Embryonic facial prominence (tissue), 1 donor: Measurements from ENCODE around the gene FAM222A.
"Not testable (repeated sequence)": the region's sequence is repeated elsewhere in the genome, so short reads cannot be mapped to it uniquely, and the experiment has no call there.

ENCODE experiments used
- DNase-seq: peaks from one replicate; pipeline ENCODE4 v3.0.0-alpha.2; 2016; ENCODE audit errors: extremely low spot score

Gene FAM222A

GRCh38 chr12:109693653-109694600, 19.7 kb upstream of the FAM222A start:
- DNase-seq, result no peak

GRCh38 chr12:109694629-109695028, 19.0 kb upstream of the FAM222A start:
- not testable (repeated sequence) for DNase-seq

GRCh38 chr12:109695416-109695815, 18.2 kb upstream of the FAM222A start:
- no peak for DNase-seq

- DNase-seq, result no peak
Observed at GRCh38 chr12:109695961-109696461, 17.6 kb upstream of the FAM222A start.

GRCh38 chr12:109696485-109697269, 16.9 kb upstream of the FAM222A start:
- DNase-seq, result no peak

- no peak for DNase-seq
Observed at GRCh38 chr12:109697270-109697553, 16.4 kb upstream of the FAM222A start.

- no peak for DNase-seq
Observed at GRCh38 chr12:109697877-109698468, 15.7 kb upstream of the FAM222A start.

GRCh38 chr12:109698820-109699219, 14.8 kb upstream of the FAM222A start:
- DNase-seq, result no peak

- no peak for DNase-seq
Observed at GRCh38 chr12:109701064-109701463, 12.6 kb upstream of the FAM222A start.

GRCh38 chr12:109702111-109702841, 11.3 kb upstream of the FAM222A start:
- DNase-seq, result no peak

- no peak for DNase-seq
Observed at GRCh38 chr12:109703684-109704083, 9.9 kb upstream of the FAM222A start.

- no peak for DNase-seq
Observed at GRCh38 chr12:109704371-109705098, 9.1 kb upstream of the FAM222A start.

GRCh38 chr12:109705291-109705690, 8.3 kb upstream of the FAM222A start:
- DNase-seq, result no peak

- DNase-seq, result no peak
Observed at GRCh38 chr12:109706398-109706746, 7.3 kb upstream of the FAM222A start.

GRCh38 chr12:109706747-109707469, 6.7 kb upstream of the FAM222A start:
- DNase-seq, result no peak

GRCh38 chr12:109707470-109707821, 6.2 kb upstream of the FAM222A start:
- no peak for DNase-seq

- DNase-seq, result no peak
Observed at GRCh38 chr12:109708939-109709338, 4.7 kb upstream of the FAM222A start.

GRCh38 chr12:109709401-109709991, 4.1 kb upstream of the FAM222A start:
- no peak for DNase-seq

GRCh38 chr12:109710205-109710746, 3.3 kb upstream of the FAM222A start:
- no peak for DNase-seq
